HEK293 (cell line): ENCODE results near the gene UBAC2.

Experiments used
- CTCF ChIA-PET: fragments of 350-600 bp; formaldehyde crosslinking; extraction: SDS; loops from one replicate; lab custom pipeline; 2021; ENCODE audit warnings: antibody characterized with exemption; lab: Yijun Ruan, JAX
- POLR2A ChIA-PET: fragments of 300-600 bp; formaldehyde crosslinking; extraction: SDS; loops from one replicate; lab custom pipeline; 2020; ENCODE audit warnings: antibody characterized with exemption, inconsistent platforms; lab: Yijun Ruan, JAX
- H3K27ac ChIP-seq: fragments of 200-500 bp; sonication (Bioruptor generic); 2 replicates; pipeline ENCODE4 v1.5.1; 2014; ENCODE audit warnings: low read depth, low read length, control low read depth, inconsistent platforms; ENCODE audit errors: extremely low read depth
- H3K36me3 ChIP-seq, 2 experiments: fragments of 200-500 bp in 1 of 2; sonication (Bioruptor generic) in 1 of 2; 1 replicate in 1 of 2; 2 replicates in 1 of 2; pipeline ENCODE4 v1.5.1; 2014 to 2017; ENCODE audit warnings: inconsistent platforms in 2 of 2, low read length in 2 of 2; ENCODE audit not compliant: control insufficient read depth in 2 of 2, insufficient read depth in 1 of 2
- H3K4me1 ChIP-seq: fragments of 200-500 bp; sonication (Bioruptor generic); 2 replicates; pipeline ENCODE4 v1.5.1; 2014; ENCODE audit warnings: mild to moderate bottlenecking, low read length, inconsistent platforms; ENCODE audit not compliant: control insufficient read depth, insufficient read depth
- H3K4me3 ChIP-seq: 2 replicates; pipeline ENCODE4 v1.5.1; 2011; ENCODE audit warnings: low read depth, mild to moderate bottlenecking, control low read depth, low read length, moderate library complexity
- H3K9me3 ChIP-seq: fragments of 200-500 bp; sonication (Bioruptor generic); 2 replicates; pipeline ENCODE4 v1.5.1; 2014; ENCODE audit warnings: low read depth, low read length, inconsistent platforms; ENCODE audit not compliant: control insufficient read depth, insufficient read depth
- OSR2 ChIP-seq: fragments of 450-650 bp; formaldehyde crosslinking; IDR thresholded peaks from 2 replicates; pipeline ENCODE4 v1.5.1; 2016; ENCODE audit warnings: missing biosample characterization, missing genetic modification characterization
- OVOL3 ChIP-seq: fragments of 450-650 bp; formaldehyde crosslinking; IDR thresholded peaks from 2 replicates; pipeline ENCODE4 v1.5.1; 2016; ENCODE audit warnings: missing biosample characterization, missing genetic modification characterization
- ZBTB48 ChIP-seq: fragments of 450-650 bp; formaldehyde crosslinking; IDR thresholded peaks from 2 replicates; pipeline ENCODE4 v1.5.1; 2016; ENCODE audit warnings: missing biosample characterization, missing genetic modification characterization
- ZNF19 ChIP-seq: fragments of 450-650 bp; formaldehyde crosslinking; IDR thresholded peaks from 2 replicates; pipeline ENCODE4; 2016; ENCODE audit warnings: missing biosample characterization, missing genetic modification characterization, low read depth
- ZNF350 ChIP-seq: fragments of 450-650 bp; formaldehyde crosslinking; IDR thresholded peaks from 2 replicates; pipeline ENCODE4 v1.5.0; 2017; ENCODE audit warnings: missing biosample characterization, mild to moderate bottlenecking, missing genetic modification characterization
- TF ChIP-seq, protein P1 (sequence below): fragments of 450-650 bp; formaldehyde crosslinking; IDR thresholded peaks from 2 replicates; pipeline ENCODE4 v1.5.1; 2016; ENCODE audit warnings: missing biosample characterization, missing genetic modification characterization, low read depth
- TF ChIP-seq, protein P2 (sequence below): fragments of 450-650 bp; formaldehyde crosslinking; IDR thresholded peaks from 2 replicates; pipeline ENCODE4 v1.5.1; 2016; ENCODE audit warnings: missing biosample characterization, missing genetic modification characterization
- TF ChIP-seq, protein P3 (sequence below): fragments of 450-650 bp; formaldehyde crosslinking; IDR thresholded peaks from 2 replicates; pipeline ENCODE4 v1.5.1; 2017; ENCODE audit warnings: missing biosample characterization, missing genetic modification characterization
- TF ChIP-seq, protein P4 (sequence below): fragments of 450-650 bp; formaldehyde crosslinking; IDR thresholded peaks from 2 replicates; pipeline ENCODE4 v1.5.0; 2017; ENCODE audit warnings: missing biosample characterization, missing genetic modification characterization, borderline replicate concordance
- TF ChIP-seq, protein P5 (sequence below): fragments of 450-650 bp; formaldehyde crosslinking; IDR thresholded peaks from 2 replicates; pipeline ENCODE4 v1.5.1; 2017; ENCODE audit warnings: missing biosample characterization, missing genetic modification characterization
- TF ChIP-seq, protein P6 (sequence below): fragments of 450-650 bp; formaldehyde crosslinking; conservative IDR thresholded peaks from 2 replicates; pipeline ENCODE4 v1.5.1; 2016; ENCODE audit warnings: low read depth, missing biosample characterization, missing genetic modification characterization

UBAC2 gene

DNA sequence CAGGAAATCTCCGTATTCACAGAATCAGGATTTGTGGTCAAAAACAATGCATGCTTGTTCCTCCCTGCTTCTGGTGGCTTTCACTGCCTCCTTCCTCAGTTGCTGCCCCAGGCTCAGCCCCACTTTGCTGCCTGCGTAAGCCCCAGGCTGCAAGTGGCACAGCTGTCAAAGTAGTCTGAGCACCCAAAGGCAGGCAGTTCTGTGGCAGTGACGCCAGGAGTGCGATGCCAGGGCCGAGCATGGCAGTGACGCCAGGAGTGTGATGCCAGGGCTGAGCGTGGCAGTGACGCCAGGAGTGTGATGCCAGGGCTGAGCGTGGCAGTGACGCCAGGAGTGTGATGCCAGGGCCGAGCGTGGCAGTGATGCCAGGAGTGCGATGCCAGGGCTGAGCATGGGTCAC lies 183.8 kb downstream of the UBAC2 start:
- Histone ChIP-seq H3K4me1 (no peaks in the 10 kb centered on the region), H3K4me3 (no peak overlapping the region), H3K27ac (no peak overlapping the region), H3K36me3 (peaks cover 0 to 6% of the 10 kb centered on the region in 2 experiments; a peak in 1 of 3 replicates), H3K9me3 (no peaks in the 10 kb centered on the region)
- ChIA-PET CTCF (interaction anchor here (1.0 kb wide), 1 partner anchor 25 kb away, joined by 6 read pairs; no protein-coding TSS in a partner anchor), POLR2A (no interaction called here)
- TF ChIP-seq, protein P1, sequence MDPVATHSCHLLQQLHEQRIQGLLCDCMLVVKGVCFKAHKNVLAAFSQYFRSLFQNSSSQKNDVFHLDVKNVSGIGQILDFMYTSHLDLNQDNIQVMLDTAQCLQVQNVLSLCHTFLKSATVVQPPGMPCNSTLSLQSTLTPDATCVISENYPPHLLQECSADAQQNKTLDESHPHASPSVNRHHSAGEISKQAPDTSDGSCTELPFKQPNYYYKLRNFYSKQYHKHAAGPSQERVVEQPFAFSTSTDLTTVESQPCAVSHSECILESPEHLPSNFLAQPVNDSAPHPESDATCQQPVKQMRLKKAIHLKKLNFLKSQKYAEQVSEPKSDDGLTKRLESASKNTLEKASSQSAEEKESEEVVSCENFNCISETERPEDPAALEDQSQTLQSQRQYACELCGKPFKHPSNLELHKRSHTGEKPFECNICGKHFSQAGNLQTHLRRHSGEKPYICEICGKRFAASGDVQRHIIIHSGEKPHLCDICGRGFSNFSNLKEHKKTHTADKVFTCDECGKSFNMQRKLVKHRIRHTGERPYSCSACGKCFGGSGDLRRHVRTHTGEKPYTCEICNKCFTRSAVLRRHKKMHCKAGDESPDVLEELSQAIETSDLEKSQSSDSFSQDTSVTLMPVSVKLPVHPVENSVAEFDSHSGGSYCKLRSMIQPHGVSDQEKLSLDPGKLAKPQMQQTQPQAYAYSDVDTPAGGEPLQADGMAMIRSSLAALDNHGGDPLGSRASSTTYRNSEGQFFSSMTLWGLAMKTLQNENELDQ (tag by site-specific recombination): no peak
- TF ChIP-seq, protein P2, sequence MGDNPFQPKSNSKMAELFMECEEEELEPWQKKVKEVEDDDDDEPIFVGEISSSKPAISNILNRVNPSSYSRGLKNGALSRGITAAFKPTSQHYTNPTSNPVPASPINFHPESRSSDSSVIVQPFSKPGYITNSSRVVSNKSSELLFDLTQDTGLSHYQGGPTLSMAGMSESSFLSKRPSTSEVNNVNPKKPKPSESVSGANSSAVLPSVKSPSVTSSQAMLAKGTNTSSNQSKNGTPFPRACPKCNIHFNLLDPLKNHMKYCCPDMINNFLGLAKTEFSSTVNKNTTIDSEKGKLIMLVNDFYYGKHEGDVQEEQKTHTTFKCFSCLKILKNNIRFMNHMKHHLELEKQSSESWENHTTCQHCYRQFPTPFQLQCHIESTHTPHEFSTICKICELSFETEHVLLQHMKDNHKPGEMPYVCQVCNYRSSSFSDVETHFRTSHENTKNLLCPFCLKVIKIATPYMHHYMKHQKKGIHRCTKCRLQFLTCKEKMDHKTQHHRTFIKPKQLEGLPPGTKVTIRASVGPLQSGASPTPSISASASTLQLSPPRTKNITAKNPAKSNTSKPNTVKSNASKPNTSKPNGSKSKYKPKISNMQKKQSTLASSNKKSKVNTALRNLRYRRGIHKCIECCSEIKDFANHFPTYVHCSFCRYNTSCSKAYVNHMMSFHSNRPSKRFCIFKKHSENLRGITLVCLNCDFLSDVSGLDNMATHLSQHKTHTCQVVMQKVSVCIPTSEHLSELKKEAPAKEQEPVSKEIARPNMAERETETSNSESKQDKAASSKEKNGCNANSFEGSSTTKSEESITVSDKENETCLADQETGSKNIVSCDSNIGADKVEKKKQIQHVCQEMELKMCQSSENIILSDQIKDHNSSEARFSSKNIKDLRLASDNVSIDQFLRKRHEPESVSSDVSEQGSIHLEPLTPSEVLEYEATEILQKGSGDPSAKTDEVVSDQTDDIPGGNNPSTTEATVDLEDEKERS (tag by site-specific recombination): no peak
- no peak for TF ChIP-seq ZNF19 (tag by site-specific recombination)

DNA sequence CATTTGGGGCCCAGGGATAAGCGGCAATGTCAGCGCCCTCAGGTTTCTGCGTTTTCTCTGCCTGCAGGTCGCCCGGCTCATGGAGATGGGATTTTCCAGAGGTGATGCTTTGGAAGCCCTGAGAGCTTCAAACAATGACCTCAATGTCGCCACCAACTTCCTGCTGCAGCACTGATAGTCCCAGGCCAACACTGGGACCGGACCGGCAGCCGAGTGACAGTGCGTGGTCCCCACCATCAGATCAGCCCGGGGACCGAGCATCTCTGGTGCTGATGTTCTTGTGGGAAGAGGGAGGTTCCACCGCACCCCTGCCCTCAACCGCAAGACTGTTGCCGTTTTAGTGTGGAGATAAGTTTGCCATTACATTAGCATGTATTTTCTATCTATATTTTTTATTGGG lies 184.5 kb downstream of the UBAC2 start:
- TF ChIP-seq, protein P3, sequence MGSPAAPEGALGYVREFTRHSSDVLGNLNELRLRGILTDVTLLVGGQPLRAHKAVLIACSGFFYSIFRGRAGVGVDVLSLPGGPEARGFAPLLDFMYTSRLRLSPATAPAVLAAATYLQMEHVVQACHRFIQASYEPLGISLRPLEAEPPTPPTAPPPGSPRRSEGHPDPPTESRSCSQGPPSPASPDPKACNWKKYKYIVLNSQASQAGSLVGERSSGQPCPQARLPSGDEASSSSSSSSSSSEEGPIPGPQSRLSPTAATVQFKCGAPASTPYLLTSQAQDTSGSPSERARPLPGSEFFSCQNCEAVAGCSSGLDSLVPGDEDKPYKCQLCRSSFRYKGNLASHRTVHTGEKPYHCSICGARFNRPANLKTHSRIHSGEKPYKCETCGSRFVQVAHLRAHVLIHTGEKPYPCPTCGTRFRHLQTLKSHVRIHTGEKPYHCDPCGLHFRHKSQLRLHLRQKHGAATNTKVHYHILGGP: no peak
- no peak for TF ChIP-seq OSR2
- no peak for TF ChIP-seq OVOL3 (tag by site-specific recombination)
- TF ChIP-seq, protein P4, sequence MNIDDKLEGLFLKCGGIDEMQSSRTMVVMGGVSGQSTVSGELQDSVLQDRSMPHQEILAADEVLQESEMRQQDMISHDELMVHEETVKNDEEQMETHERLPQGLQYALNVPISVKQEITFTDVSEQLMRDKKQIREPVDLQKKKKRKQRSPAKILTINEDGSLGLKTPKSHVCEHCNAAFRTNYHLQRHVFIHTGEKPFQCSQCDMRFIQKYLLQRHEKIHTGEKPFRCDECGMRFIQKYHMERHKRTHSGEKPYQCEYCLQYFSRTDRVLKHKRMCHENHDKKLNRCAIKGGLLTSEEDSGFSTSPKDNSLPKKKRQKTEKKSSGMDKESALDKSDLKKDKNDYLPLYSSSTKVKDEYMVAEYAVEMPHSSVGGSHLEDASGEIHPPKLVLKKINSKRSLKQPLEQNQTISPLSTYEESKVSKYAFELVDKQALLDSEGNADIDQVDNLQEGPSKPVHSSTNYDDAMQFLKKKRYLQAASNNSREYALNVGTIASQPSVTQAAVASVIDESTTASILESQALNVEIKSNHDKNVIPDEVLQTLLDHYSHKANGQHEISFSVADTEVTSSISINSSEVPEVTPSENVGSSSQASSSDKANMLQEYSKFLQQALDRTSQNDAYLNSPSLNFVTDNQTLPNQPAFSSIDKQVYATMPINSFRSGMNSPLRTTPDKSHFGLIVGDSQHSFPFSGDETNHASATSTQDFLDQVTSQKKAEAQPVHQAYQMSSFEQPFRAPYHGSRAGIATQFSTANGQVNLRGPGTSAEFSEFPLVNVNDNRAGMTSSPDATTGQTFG (tag by site-specific recombination): no peak
- TF ChIP-seq ZBTB48 (tag by site-specific recombination): no peak
- TF ChIP-seq, all 188 proteins: peak for 0
- POLR2A ChIA-PET: no interaction called here
- Histone ChIP-seq H3K4me1 (no peaks in the 10 kb centered on the region), H3K9me3 (no peaks in the 10 kb centered on the region), H3K36me3 (peaks cover 0 to 6% of the 10 kb centered on the region in 2 experiments; a peak in 1 of 3 replicates), H3K4me3 (no peak overlapping the region), H3K27ac (no peak overlapping the region)
- CTCF ChIA-PET: interaction anchor here (1.0 kb wide), 1 partner anchor 24 kb away, joined by 6 read pairs; no protein-coding TSS in a partner anchor

DNA sequence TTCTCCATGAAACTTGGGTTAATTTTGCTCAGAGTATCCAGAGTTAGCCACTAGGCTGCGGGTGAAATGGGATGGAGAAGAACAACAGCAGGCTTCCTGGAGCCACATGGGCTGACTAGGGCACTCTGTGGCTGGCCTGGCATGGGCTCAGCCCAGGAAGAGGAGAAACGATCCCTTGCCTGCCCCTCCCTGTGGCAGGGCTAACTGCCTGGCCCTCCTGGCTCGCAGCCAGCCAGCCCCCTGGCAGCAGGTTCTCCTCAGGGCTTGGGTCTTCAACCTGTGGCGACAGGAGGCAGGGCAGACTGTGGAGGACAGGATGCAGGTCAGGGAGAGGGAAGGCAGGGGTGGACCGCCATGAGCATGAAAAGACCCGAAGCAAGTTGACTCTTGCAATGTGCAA lies 185.3 kb downstream of the UBAC2 start:
- ChIA-PET CTCF (interaction anchor here (4.9 kb wide), 1 partner anchor 50 kb away, joined by 33 read pairs; no protein-coding TSS in a partner anchor), POLR2A (no interaction called here)
- Histone ChIP-seq H3K9me3 (no peaks in the 10 kb centered on the region), H3K4me1 (no peaks in the 10 kb centered on the region), H3K4me3 (no peak overlapping the region), H3K36me3 (peaks cover 0 to 6% of the 10 kb centered on the region in 2 experiments; a peak in 1 of 3 replicates), H3K27ac (no peak overlapping the region)
- TF ChIP-seq, protein P5, sequence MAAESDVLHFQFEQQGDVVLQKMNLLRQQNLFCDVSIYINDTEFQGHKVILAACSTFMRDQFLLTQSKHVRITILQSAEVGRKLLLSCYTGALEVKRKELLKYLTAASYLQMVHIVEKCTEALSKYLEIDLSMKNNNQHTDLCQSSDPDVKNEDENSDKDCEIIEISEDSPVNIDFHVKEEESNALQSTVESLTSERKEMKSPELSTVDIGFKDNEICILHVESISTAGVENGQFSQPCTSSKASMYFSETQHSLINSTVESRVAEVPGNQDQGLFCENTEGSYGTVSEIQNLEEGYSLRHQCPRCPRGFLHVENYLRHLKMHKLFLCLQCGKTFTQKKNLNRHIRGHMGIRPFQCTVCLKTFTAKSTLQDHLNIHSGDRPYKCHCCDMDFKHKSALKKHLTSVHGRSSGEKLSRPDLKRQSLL: no peak
- TF ChIP-seq, protein P6, sequence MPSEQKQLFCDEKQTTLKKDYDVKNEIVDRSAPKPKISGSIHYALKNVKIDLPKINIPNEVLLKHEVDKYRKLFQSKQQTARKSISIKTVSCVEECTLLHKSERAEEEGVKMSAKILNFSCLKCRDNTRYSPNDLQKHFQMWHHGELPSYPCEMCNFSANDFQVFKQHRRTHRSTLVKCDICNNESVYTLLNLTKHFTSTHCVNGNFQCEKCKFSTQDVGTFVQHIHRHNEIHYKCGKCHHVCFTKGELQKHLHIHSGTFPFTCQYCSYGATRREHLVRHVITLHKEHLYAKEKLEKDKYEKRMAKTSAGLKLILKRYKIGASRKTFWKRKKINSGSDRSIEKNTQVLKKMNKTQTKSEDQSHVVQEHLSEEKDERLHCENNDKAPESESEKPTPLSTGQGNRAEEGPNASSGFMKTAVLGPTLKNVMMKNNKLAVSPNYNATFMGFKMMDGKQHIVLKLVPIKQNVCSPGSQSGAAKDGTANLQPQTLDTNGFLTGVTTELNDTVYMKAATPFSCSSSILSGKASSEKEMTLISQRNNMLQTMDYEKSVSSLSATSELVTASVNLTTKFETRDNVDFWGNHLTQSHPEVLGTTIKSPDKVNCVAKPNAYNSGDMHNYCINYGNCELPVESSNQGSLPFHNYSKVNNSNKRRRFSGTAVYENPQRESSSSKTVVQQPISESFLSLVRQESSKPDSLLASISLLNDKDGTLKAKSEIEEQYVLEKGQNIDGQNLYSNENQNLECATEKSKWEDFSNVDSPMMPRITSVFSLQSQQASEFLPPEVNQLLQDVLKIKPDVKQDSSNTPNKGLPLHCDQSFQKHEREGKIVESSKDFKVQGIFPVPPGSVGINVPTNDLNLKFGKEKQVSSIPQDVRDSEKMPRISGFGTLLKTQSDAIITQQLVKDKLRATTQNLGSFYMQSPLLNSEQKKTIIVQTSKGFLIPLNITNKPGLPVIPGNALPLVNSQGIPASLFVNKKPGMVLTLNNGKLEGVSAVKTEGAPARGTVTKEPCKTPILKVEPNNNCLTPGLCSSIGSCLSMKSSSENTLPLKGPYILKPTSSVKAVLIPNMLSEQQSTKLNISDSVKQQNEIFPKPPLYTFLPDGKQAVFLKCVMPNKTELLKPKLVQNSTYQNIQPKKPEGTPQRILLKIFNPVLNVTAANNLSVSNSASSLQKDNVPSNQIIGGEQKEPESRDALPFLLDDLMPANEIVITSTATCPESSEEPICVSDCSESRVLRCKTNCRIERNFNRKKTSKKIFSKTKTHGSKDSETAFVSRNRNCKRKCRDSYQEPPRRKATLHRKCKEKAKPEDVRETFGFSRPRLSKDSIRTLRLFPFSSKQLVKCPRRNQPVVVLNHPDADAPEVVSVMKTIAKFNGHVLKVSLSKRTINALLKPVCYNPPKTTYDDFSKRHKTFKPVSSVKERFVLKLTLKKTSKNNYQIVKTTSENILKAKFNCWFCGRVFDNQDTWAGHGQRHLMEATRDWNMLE (tag by site-specific recombination): no peak
- TF ChIP-seq ZNF350: no peak
